ENCODE measurements around the gene SERPINE1.

DNA sequence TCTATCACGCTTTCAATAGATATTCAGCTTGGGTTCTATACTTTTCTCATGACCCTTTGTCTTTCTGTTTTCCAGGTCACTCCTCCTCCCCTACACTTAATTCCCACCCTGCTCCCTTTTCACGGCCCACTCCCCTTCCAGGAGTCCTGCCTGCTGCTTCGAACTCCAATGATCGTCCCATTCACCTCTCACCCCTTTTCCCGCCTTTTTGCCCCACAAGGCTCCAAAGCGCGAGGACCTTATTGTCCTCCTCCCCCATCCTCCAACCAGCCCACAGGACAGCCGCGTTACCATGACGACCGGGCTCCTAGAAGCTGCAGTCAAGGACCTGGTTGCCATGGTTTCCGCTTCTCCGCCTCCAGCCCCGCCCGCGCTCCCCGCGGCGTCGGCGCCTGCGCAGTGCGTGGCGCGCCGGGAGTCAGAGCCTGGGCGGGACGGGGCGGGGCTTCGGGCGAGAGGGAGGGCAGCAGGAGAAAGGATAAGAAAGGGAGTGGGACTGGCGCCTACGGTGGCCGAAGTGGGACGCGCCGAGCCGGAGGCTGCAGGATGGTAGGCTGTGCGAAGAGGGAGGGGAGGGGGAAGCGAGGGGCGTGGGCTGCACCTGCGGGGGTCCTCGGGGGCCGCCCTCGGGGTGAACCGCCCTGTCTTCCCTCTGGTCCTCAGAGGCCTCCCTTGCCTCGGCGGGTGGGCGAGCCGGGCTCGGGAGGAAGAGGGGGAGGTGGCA, 27.2 kb downstream of the SERPINE1 start, which contains the start of gene AP1S1:
- TF ChIP-seq POLR2AphosphoS5 (IDR thresholded peaks at IDR 0.05; ENCODE audit: low read depth, low read length) (no peak), TAF1 (IDR thresholded peaks at IDR 0.05; ENCODE audit: borderline replicate concordance, insufficient read depth, low read length) (no peak)
- TF ChIP-seq, protein P1, sequence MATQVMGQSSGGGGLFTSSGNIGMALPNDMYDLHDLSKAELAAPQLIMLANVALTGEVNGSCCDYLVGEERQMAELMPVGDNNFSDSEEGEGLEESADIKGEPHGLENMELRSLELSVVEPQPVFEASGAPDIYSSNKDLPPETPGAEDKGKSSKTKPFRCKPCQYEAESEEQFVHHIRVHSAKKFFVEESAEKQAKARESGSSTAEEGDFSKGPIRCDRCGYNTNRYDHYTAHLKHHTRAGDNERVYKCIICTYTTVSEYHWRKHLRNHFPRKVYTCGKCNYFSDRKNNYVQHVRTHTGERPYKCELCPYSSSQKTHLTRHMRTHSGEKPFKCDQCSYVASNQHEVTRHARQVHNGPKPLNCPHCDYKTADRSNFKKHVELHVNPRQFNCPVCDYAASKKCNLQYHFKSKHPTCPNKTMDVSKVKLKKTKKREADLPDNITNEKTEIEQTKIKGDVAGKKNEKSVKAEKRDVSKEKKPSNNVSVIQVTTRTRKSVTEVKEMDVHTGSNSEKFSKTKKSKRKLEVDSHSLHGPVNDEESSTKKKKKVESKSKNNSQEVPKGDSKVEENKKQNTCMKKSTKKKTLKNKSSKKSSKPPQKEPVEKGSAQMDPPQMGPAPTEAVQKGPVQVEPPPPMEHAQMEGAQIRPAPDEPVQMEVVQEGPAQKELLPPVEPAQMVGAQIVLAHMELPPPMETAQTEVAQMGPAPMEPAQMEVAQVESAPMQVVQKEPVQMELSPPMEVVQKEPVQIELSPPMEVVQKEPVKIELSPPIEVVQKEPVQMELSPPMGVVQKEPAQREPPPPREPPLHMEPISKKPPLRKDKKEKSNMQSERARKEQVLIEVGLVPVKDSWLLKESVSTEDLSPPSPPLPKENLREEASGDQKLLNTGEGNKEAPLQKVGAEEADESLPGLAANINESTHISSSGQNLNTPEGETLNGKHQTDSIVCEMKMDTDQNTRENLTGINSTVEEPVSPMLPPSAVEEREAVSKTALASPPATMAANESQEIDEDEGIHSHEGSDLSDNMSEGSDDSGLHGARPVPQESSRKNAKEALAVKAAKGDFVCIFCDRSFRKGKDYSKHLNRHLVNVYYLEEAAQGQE (IDR thresholded peaks at IDR 0.05; ENCODE audit: insufficient read depth in 1 of 2, low read depth in 2 of 2, low read length in 2 of 2): no peak
